ENCODE results near the gene CACNB1. TPM values are rescaled to one million over a fixed set of nuclear protein-coding genes. Genes with fewer than 3 reads are reported as not detected.
A peak's percentile ranks its signal among the peaks of the same experiment; 100 is the strongest.

CACNB1 gene
- total RNA-seq, 4 donors from 2014 or later, result 7.1 to 20.3 (median 15.0) TPM

DNA sequence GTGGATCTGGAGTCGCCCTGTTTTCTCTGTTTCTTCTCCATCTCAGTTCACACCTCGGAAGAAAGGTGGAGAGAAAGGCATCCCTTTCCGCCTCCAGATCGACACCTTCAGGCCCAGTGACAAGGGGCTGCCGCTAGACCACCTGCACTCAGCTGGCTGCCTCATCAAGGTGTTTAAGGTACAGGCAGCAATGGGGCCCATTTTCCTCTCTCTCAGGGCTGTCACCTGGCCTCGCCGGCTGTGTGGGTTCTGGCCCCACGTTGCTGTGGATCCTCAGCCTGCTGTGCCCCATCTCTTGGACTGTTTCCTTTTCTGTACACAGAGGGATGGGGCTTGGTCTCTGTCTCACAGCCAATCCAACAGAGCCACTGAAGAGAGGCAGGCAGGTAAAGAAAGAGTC is 45.7 kb upstream of the CACNB1 start:
- TF ChIP-seq EP300 (IDR thresholded peaks at IDR 0.05), result no peak
- TF ChIP-seq POLR2A (IDR thresholded peaks at IDR 0.05), result no peak
- H3K4me3 ChIP-seq, result no peak overlapping the region
- no peak for DNase-seq (ENCODE audit: low spot score in 2 of 2)
- no peaks in the 10 kb centered on the region for H3K36me3 ChIP-seq
- WGBS, 2 donors, result 87 to 88% methylated on average over 5 to 8 of the region's 8 CpGs
- H3K9me3 ChIP-seq, result no peaks in the 10 kb centered on the region
- H3K4me1 ChIP-seq, result peaks cover 0 to 8% (median 2%) of the 10 kb centered on the region in 4 donors
- H3K27me3 ChIP-seq, result peaks cover 0 to 19% of the 10 kb centered on the region in 2 donors
- no peak overlapping the region for H3K27ac ChIP-seq

DNA sequence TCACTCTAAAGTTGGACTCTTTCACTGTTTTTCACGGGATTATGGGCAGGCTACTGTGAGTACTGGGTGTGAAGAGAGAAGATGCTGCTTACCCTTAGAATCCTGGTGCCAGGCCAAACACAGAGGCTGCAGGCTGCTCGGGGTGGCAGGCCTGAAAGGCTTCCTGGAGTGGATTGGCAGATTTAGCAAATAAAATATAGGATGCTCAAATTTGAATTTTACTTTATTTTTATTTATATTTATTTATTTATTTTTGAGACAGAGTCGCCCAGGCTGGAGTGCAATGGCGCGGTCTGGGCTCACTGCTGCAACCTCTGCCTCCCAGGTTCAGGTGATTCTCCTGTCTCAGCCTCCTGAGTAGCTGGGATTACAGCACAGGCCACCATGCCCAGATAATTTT is 43.2 kb upstream of the CACNB1 start:
- no peak for TF ChIP-seq POLR2A (IDR thresholded peaks at IDR 0.05)
- TF ChIP-seq, protein P1, sequence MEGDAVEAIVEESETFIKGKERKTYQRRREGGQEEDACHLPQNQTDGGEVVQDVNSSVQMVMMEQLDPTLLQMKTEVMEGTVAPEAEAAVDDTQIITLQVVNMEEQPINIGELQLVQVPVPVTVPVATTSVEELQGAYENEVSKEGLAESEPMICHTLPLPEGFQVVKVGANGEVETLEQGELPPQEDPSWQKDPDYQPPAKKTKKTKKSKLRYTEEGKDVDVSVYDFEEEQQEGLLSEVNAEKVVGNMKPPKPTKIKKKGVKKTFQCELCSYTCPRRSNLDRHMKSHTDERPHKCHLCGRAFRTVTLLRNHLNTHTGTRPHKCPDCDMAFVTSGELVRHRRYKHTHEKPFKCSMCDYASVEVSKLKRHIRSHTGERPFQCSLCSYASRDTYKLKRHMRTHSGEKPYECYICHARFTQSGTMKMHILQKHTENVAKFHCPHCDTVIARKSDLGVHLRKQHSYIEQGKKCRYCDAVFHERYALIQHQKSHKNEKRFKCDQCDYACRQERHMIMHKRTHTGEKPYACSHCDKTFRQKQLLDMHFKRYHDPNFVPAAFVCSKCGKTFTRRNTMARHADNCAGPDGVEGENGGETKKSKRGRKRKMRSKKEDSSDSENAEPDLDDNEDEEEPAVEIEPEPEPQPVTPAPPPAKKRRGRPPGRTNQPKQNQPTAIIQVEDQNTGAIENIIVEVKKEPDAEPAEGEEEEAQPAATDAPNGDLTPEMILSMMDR (IDR thresholded peaks at IDR 0.05), result no peak
- no peak for TF ChIP-seq EP300 (IDR thresholded peaks at IDR 0.05)
- DNase-seq (ENCODE audit: low spot score in 2 of 2), result no peak
- Histone ChIP-seq H3K27me3 (peaks cover 0 to 42% of the 10 kb centered on the region in 2 donors), H3K4me1 (peaks cover 0 to 8% (median 2%) of the 10 kb centered on the region in 4 donors), H3K27ac (no peak overlapping the region), H3K4me3 (no peak overlapping the region), H3K9me3 (no peaks in the 10 kb centered on the region), H3K36me3 (no peaks in the 10 kb centered on the region)
- 85 to 91% methylated on average over 5 of the region's 5 CpGs for WGBS, 2 donors

DNA sequence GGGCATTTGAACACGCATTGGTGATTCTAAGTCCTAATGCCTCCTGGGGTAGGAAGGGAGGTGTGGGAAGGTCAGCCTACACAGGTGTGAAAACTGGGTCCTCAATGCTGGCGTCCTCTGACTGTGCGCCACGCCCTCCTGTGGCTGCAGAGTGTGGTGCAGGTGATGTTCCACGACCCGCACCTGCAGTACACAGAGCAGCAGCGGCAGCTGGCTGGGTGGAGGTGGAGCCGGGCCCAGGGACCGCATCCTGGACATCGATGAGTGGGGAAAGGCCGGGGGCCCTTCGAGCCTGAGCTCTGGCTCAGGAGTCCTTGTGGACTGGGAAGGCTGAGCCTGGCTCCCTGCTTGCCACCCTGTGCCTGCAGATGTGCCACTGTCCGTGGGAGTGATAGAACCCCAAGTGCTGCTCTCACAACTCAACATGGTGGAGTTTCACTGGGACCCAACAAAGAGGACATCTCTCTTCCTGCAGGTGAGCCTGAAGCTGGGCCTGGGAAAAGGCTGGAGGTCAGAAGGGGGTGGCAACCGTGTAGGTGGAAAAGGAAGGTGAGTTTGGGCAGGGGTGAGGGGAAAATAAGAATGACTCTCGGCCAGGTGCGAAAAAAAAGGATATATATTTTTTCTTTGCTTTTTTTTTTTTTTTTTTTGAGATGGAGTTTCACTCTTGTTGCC is 42.3 kb upstream of the CACNB1 start:
- Histone ChIP-seq H3K27ac (no peak overlapping the region), H3K27me3 (peaks cover 0 to 50% of the 10 kb centered on the region in 2 donors), H3K4me3 (no peak overlapping the region), H3K9me3 (no peaks in the 10 kb centered on the region), H3K36me3 (no peaks in the 10 kb centered on the region), H3K4me1 (peaks cover 0 to 8% (median 2%) of the 10 kb centered on the region in 4 donors)
- TF ChIP-seq, protein P1 (IDR thresholded peaks at IDR 0.05), result peak in 2 of 5 experiments; percentile 13 to 33
- TF ChIP-seq POLR2A (IDR thresholded peaks at IDR 0.05), result no peak
- DNase-seq (ENCODE audit: low spot score in 2 of 2), result no peak
- 27 to 34% methylated on average over 11 to 14 of the region's 16 CpGs for WGBS, 2 donors

DNA sequence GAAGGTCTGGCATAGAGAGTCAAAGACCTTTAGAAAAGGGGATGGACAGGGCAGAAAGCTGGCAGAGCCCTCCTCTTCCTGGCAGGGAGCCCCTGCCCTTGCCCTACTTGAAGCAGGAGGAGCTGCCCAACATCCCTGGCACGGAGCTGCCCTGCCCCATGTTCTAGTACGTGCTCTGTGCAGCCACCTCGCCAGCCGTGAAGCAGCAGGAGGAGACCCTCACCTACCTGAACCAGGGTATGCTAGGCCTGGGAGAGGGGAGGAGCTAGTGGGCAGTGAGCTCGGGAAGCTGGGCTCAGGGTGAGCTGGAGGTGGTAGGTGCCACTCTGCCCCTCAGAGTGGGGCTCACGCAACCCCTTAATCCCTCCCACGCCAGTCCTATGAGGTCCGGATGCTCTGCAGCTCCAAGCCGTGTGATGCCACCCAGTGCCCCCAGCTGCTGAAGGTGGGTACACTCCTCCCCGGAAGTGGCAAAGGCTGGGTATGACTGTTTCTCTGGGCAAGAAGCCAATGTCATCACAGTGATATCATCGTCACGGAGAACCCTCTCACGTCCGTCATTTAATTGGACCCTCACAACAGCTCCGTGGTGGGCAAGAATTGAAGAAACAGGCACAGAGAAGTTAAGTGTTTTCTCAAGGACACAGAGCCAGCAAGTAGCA is 41.0 kb upstream of the CACNB1 start:
- DNase-seq (ENCODE audit: low spot score in 2 of 2), result no peak
- peaks cover 0 to 64% of the 10 kb centered on the region in 2 donors for H3K27me3 ChIP-seq

DNA sequence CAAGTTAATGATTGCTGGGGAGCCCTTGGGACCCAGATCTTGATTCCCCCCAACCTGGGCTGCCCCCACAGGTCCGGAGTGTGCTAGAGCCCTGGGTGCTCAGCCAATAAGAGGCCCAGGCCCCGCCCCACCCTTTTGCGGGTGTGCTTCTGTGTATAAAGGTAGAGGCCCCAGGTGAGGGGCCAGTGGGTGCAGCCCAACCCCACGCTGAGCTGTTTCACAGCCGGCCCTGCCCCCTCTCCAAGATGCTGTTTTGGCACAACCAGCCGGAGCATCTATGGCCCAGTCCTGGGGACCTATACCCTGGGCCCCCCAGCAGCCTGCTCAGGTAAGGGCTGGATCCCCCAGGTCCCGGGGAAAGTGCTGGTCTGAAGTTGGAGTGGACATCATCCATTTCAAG is 40.1 kb upstream of the CACNB1 start:
- WGBS, 2 donors, result 85 to 90% methylated on average over 6 to 7 of the region's 7 CpGs
- H3K4me1 ChIP-seq, result peaks cover 0 to 1% (median 0%) of the 10 kb centered on the region in 4 donors

More for the DNA sequence above, 41.0 kb upstream of the CACNB1 start:
- Histone ChIP-seq H3K27ac (no peak overlapping the region), H3K36me3 (no peaks in the 10 kb centered on the region), H3K9me3 (no peaks in the 10 kb centered on the region), H3K4me1 (no peaks in the 10 kb centered on the region), H3K4me3 (no peak overlapping the region)
- TF ChIP-seq POLR2A (IDR thresholded peaks at IDR 0.05) (no peak), EP300 (IDR thresholded peaks at IDR 0.05) (no peak)
- TF ChIP-seq, protein P1 (IDR thresholded peaks at IDR 0.05), result no peak
- 39 to 40% methylated on average over 13 to 15 of the region's 15 CpGs for WGBS, 2 donors

More for the DNA sequence above, 40.1 kb upstream of the CACNB1 start:
- Histone ChIP-seq H3K27me3 (peaks cover 0 to 68% of the 10 kb centered on the region in 2 donors), H3K4me3 (no peak overlapping the region), H3K27ac (no peak overlapping the region), H3K36me3 (no peaks in the 10 kb centered on the region), H3K9me3 (no peaks in the 10 kb centered on the region)
- TF ChIP-seq, protein P1 (IDR thresholded peaks at IDR 0.05), result no peak
- TF ChIP-seq EP300 (IDR thresholded peaks at IDR 0.05), result no peak
- TF ChIP-seq POLR2A (IDR thresholded peaks at IDR 0.05), result no peak
- DNase-seq (ENCODE audit: low spot score in 2 of 2), result no peak

All from tibial nerve (tissue), 4 donors.